ENCODE results near the gene NTM.

The NTM gene

DNA sequence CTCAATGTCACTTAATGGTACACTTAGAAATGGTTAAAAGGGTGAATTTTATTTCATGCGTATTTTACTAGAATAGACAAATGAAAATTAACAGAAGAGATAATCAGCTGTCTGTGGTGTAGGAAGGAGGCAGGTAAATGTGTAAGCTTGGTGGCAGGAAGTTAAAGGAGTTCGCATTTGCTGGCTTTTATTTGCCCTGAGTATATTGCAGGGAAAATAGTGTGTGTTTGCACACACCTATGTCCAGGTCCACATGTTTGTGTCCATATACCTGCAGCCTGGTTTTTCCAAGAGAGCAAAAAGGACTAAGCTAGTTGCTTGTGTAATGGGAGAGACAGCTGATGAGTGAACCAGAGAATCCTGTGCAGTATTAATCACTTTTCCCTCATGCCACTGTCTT is 16.0 kb downstream of the NTM start:
- Histone ChIP-seq H3K9me2 (ENCODE audit: low read depth, low read length) (no peaks in the 10 kb centered on the region), H3K79me2 (ENCODE audit: insufficient read depth, low read length) (no peaks in the 10 kb centered on the region), H4K20me1 (ENCODE audit: insufficient read depth, low read length) (no peaks in the 10 kb centered on the region), H3K4me1 (ENCODE audit: insufficient read depth, low read length, severe bottlenecking) (no peaks in the 10 kb centered on the region), H3K27me3 (ENCODE audit: insufficient read depth, low read length) (no peaks in the 10 kb centered on the region), H2AFZ (ENCODE audit: low read length) (no peak overlapping the region), H3K9ac (ENCODE audit: low read length) (no peak overlapping the region), H3K27ac (ENCODE audit: low read depth, low read length, poor library complexity, severe bottlenecking) (no peak overlapping the region), H3K4me2 (ENCODE audit: low read length) (no peak overlapping the region), H3K4me3 (ENCODE audit: low read depth, low read length, poor library complexity, severe bottlenecking) (no peak overlapping the region), H3K36me3 (ENCODE audit: insufficient read depth, low read length) (no peaks in the 10 kb centered on the region), H3K9me3 (ENCODE audit: low read length) (no peaks in the 10 kb centered on the region), H3F3A (ENCODE audit: insufficient read depth, low read length) (no peaks in the 10 kb centered on the region)
- no peak for TF ChIP-seq EZH2 (IDR thresholded peaks at IDR 0.05; ENCODE audit: borderline replicate concordance, low read length)
- no peak for TF ChIP-seq CTCF (IDR thresholded peaks at IDR 0.05; ENCODE audit: low read length)

DNA sequence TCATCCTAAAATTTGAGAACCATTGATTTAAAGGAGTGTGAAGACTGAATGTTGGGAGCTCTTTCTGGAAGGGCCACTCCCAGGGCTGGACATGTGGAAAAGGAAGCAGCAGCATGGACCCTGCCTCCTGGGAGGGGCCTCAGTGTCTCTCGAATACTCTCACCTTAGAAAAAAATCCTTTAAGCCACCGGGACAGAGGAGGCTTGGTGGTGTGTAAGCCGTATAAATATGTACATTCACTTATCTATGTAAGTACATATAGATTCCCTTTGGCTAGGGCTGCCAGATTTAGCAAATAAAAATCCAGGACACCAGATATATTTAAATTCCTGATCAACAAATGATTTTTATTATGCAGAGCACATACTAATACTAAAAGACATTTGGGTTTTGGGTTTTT is 17.6 kb downstream of the NTM start:
- Histone ChIP-seq H3F3A (ENCODE audit: insufficient read depth, low read length) (no peaks in the 10 kb centered on the region), H3K9ac (ENCODE audit: low read length) (no peak overlapping the region), H4K20me1 (ENCODE audit: insufficient read depth, low read length) (no peaks in the 10 kb centered on the region), H2AFZ (ENCODE audit: low read length) (no peak overlapping the region), H3K79me2 (ENCODE audit: insufficient read depth, low read length) (no peaks in the 10 kb centered on the region), H3K27ac (ENCODE audit: low read depth, low read length, poor library complexity, severe bottlenecking) (no peak overlapping the region), H3K9me3 (ENCODE audit: low read length) (no peaks in the 10 kb centered on the region), H3K36me3 (ENCODE audit: insufficient read depth, low read length) (no peaks in the 10 kb centered on the region), H3K4me2 (ENCODE audit: low read length) (no peak overlapping the region), H3K4me3 (ENCODE audit: low read depth, low read length, poor library complexity, severe bottlenecking) (no peak overlapping the region), H3K9me2 (ENCODE audit: low read depth, low read length) (no peaks in the 10 kb centered on the region), H3K4me1 (ENCODE audit: insufficient read depth, low read length, severe bottlenecking) (no peaks in the 10 kb centered on the region), H3K27me3 (ENCODE audit: insufficient read depth, low read length) (no peaks in the 10 kb centered on the region)
- no peak for TF ChIP-seq CTCF (IDR thresholded peaks at IDR 0.05; ENCODE audit: low read length)
- no peak for TF ChIP-seq EZH2 (IDR thresholded peaks at IDR 0.05; ENCODE audit: borderline replicate concordance, low read length)

DNA sequence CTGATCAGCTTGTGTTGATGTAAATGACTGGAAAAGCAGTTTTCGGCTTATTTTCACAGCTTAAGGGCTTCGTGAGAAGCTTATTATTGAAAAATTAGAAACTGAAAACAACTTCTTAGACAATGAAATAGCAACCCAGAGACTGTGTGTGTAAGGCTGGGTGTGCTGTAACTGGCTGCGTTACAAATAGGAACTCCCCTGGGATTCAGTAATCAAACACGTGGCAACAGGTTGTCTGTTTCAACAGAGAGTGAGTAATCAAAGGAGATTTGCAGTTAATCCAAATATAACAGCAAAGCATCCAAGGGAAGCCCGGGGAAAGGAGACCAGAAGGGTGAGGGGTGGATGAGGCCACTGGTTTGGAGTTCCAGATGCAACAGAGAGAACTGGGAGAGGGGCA is 19.2 kb downstream of the NTM start:
- no peaks in the 10 kb centered on the region for H4K20me1 ChIP-seq (ENCODE audit: insufficient read depth, low read length)
- H3K27me3 ChIP-seq (ENCODE audit: insufficient read depth, low read length): no peaks in the 10 kb centered on the region
- H3K79me2 ChIP-seq (ENCODE audit: insufficient read depth, low read length): no peaks in the 10 kb centered on the region
- no peaks in the 10 kb centered on the region for H3F3A ChIP-seq (ENCODE audit: insufficient read depth, low read length)
- no peaks in the 10 kb centered on the region for H3K9me3 ChIP-seq (ENCODE audit: low read length)
- no peaks in the 10 kb centered on the region for H3K4me1 ChIP-seq (ENCODE audit: insufficient read depth, low read length, severe bottlenecking)
- H3K9ac ChIP-seq (ENCODE audit: low read length): no peak overlapping the region
- no peaks in the 10 kb centered on the region for H3K9me2 ChIP-seq (ENCODE audit: low read depth, low read length)
- TF ChIP-seq CTCF (IDR thresholded peaks at IDR 0.05; ENCODE audit: low read length): no peak
- H3K36me3 ChIP-seq (ENCODE audit: insufficient read depth, low read length): no peaks in the 10 kb centered on the region
- H2AFZ ChIP-seq (ENCODE audit: low read length): no peak overlapping the region
- H3K4me2 ChIP-seq (ENCODE audit: low read length): no peak overlapping the region
- no peak overlapping the region for H3K4me3 ChIP-seq (ENCODE audit: low read depth, low read length, poor library complexity, severe bottlenecking)
- no peak overlapping the region for H3K27ac ChIP-seq (ENCODE audit: low read depth, low read length, poor library complexity, severe bottlenecking)

Data from OCI-LY1 (cell line).